Gastrocnemius medialis (tissue), 4 donors: ENCODE data around the gene FAM25A.

Source experiments
- POLR2A ChIP-seq, 2 donors: fragments of 450-650 bp; IDR thresholded peaks; one replicate each; pipeline ENCODE4 v1.6.1; 2017; ENCODE audit warnings: antibody characterized with exemption in 2 of 2, mild to moderate bottlenecking in 2 of 2, moderate library complexity in 2 of 2
- TF ChIP-seq, protein P1 (sequence below), 5 experiments: fragments of 450-650 bp in 3 of 5; fragments of 200-600 bp in 2 of 5; sonication (generic) in 2 of 5; IDR thresholded peaks in 4 of 5; conservative IDR thresholded peaks in 1 of 5; 1 replicate in 4 of 5; 2 replicates in 1 of 5; pipeline ENCODE4 v1.5.1; 2016 to 2019; ENCODE audit warnings: antibody characterized with exemption in 5 of 5, mild to moderate bottlenecking in 3 of 5, moderate library complexity in 3 of 5

DNA sequence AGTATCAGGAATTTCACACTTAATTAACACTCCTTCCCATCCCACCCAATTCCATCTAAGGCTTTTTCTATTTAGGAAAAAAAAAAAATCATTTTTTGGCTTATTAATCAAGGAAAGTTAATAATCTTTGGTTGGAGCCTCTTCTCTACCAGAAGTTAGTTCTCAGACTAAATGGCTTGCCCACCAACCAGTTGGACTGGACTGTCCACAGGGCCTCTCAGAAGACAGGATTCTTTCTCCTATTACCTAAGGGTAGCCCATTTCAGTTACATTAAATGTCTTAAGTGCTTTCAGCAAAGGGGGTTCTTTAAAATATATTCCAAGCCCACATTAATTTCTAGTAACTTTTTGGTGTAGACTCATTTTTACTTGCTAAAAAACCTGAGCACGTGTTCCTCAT is 39.3 kb downstream of the FAM25A start:
- TF ChIP-seq, protein P1, sequence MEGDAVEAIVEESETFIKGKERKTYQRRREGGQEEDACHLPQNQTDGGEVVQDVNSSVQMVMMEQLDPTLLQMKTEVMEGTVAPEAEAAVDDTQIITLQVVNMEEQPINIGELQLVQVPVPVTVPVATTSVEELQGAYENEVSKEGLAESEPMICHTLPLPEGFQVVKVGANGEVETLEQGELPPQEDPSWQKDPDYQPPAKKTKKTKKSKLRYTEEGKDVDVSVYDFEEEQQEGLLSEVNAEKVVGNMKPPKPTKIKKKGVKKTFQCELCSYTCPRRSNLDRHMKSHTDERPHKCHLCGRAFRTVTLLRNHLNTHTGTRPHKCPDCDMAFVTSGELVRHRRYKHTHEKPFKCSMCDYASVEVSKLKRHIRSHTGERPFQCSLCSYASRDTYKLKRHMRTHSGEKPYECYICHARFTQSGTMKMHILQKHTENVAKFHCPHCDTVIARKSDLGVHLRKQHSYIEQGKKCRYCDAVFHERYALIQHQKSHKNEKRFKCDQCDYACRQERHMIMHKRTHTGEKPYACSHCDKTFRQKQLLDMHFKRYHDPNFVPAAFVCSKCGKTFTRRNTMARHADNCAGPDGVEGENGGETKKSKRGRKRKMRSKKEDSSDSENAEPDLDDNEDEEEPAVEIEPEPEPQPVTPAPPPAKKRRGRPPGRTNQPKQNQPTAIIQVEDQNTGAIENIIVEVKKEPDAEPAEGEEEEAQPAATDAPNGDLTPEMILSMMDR (IDR thresholded peaks at IDR 0.05 in 4 of 5, conservative IDR thresholded peaks at IDR 0.05 in 1 of 5), result no peak
- TF ChIP-seq POLR2A (IDR thresholded peaks at IDR 0.05), result no peak
